Karpas-422 (cell line): ENCODE measurements around the gene CTDNEP1. TPM values are rescaled to one million over a fixed set of nuclear protein-coding genes. Genes with fewer than 3 reads are reported as not detected.
"Not testable (repeated sequence)": the region's sequence is repeated elsewhere in the genome, so short reads cannot be mapped to it uniquely, and the experiment has no call there.

Experiments used
- DNase-seq: peaks from one replicate; pipeline ENCODE4 v3.0.0-alpha.2; 2015
- H2AFZ ChIP-seq: fragments of 200-600 bp; sonication (generic); 2 replicates; pipeline ENCODE4 v1.6.1; 2014; ENCODE audit warnings: antibody characterized with exemption, low read length, mixed read lengths
- H3K27ac ChIP-seq: fragments of 200-600 bp; sonication (generic); 2 replicates; pipeline ENCODE4 v1.5.1; 2014; ENCODE audit warnings: mild to moderate bottlenecking, low read length, moderate library complexity
- H3K27me3 ChIP-seq: fragments of 200-600 bp; sonication (generic); 2 replicates; pipeline ENCODE4 v1.6.1; 2014; ENCODE audit warnings: low read length, mixed read lengths
- H3K36me3 ChIP-seq: fragments of 200-600 bp; sonication (generic); 2 replicates; pipeline ENCODE4 v1.6.1; 2014; ENCODE audit warnings: low read length, mixed read lengths; ENCODE audit not compliant: insufficient read depth
- H3K4me1 ChIP-seq: fragments of 200-600 bp; sonication (generic); 2 replicates; pipeline ENCODE4 v1.6.1; 2014; ENCODE audit warnings: mild to moderate bottlenecking, low read length, mixed read lengths
- H3K4me2 ChIP-seq: fragments of 200-600 bp; sonication (generic); 2 replicates; pipeline ENCODE4 v1.6.1; 2014; ENCODE audit warnings: low read length, low read depth, mild to moderate bottlenecking; ENCODE audit not compliant: poor library complexity, severe bottlenecking
- H3K4me3 ChIP-seq: fragments of 200-600 bp; sonication (generic); 2 replicates; pipeline ENCODE4 v1.5.1; 2014; ENCODE audit warnings: mild to moderate bottlenecking, antibody characterized with exemption, low read length, mixed read lengths
- H3K79me2 ChIP-seq: fragments of 200-600 bp; sonication (generic); 2 replicates; pipeline ENCODE4 v1.6.1; 2014; ENCODE audit warnings: mild to moderate bottlenecking, low read length, mixed read lengths
- H3K9ac ChIP-seq: fragments of 200-600 bp; sonication (generic); 2 replicates; pipeline ENCODE4 v1.6.0; 2014; ENCODE audit warnings: low read length
- H3K9me2 ChIP-seq: fragments of 200-600 bp; sonication (generic), shearing (Covaris generic); replicated peaks from 2 replicates; pipeline ENCODE4 v1.6.0; 2014; ENCODE audit warnings: mild to moderate bottlenecking, low read length, moderate library complexity; ENCODE audit not compliant: insufficient read depth
- H3K9me3 ChIP-seq: fragments of 300-700, 200-600 bp; sonication (generic); 2 replicates; pipeline ENCODE4 v1.6.1; 2014; ENCODE audit warnings: low read length, mixed read lengths
- H4K20me1 ChIP-seq: fragments of 200-600 bp; sonication (generic); 2 replicates; pipeline ENCODE4 v1.6.1; 2014; ENCODE audit warnings: mild to moderate bottlenecking, antibody characterized with exemption, low read length, low read depth; ENCODE audit not compliant: insufficient read depth
- total RNA-seq: library from RNA; depleted of rRNA; stranded (reverse); fragments of >200 nt; shearing (Covaris generic); gene quantifications from 2 replicates; pipeline ENCODE4 v1.2.3, GENCODE V29; 2014; ENCODE audit warnings: low replicate concordance

Gene CTDNEP1
- total RNA-seq, 1 experiment from 2014 or later, result 52.6 TPM

GRCh38 chr17:7246779-7247178, 4.8 kb downstream of the CTDNEP1 start:
- no peak for DNase-seq

GRCh38 chr17:7243838-7244237, 7.7 kb downstream of the CTDNEP1 start:
- not testable (repeated sequence) for H4K20me1 ChIP-seq, DNase-seq, H2AFZ ChIP-seq, H3K4me3 ChIP-seq, H3K27ac ChIP-seq, H3K4me2 ChIP-seq, H3K9ac ChIP-seq, H3K9me3 ChIP-seq, H3K9me2 ChIP-seq, H3K27me3 ChIP-seq
- peaks cover 35% of the 10 kb centered on the region for H3K4me1 ChIP-seq
- H3K36me3 ChIP-seq, result peaks cover 13% of the 10 kb centered on the region; the same call in 1 of the 2 replicates
- peaks cover 46% of the 10 kb centered on the region for H3K79me2 ChIP-seq

More at GRCh38 chr17:7246779-7247178, 4.8 kb downstream of the CTDNEP1 start:
- Histone ChIP-seq H3K9ac (no peak overlapping the region), H3K4me2 (no peak overlapping the region), H3K9me2 (no peaks in the 10 kb centered on the region), H3K9me3 (no peaks in the 10 kb centered on the region), H4K20me1 (peaks cover 17% of the 10 kb centered on the region; the same call in 1 of the 2 replicates), H3K4me3 (no peak overlapping the region), H2AFZ (no peak overlapping the region), H3K27me3 (no peaks in the 10 kb centered on the region), H3K4me1 (peaks cover 30% of the 10 kb centered on the region), H3K36me3 (peaks cover 13% of the 10 kb centered on the region; the same call in 1 of the 2 replicates), H3K27ac (no peak overlapping the region), H3K79me2 (peaks cover 56% of the 10 kb centered on the region)

GRCh38 chr17:7243453-7243729, 8.1 kb downstream of the CTDNEP1 start:
- Histone ChIP-seq H3K4me1 (peaks cover 31% of the 10 kb centered on the region), H3K9ac (peak overlapping the region; percentile 98), H3K9me2 (no peaks in the 10 kb centered on the region), H3K9me3 (no peaks in the 10 kb centered on the region), H2AFZ (no peak overlapping the region), H3K27ac (no peak overlapping the region), H3K79me2 (peaks cover 45% of the 10 kb centered on the region), H3K4me2 (peak overlapping the region; percentile 76), H3K36me3 (peaks cover 13% of the 10 kb centered on the region; the same call in 1 of the 2 replicates), H3K27me3 (no peaks in the 10 kb centered on the region), H4K20me1 (no peaks in the 10 kb centered on the region), H3K4me3 (peak overlapping the region; percentile 97; the same call in 1 of the 2 replicates)
- DNase-seq, result no peak

- Histone ChIP-seq H3K9ac (peak overlapping the region; percentile 98), H3K9me2 (no peaks in the 10 kb centered on the region), H3K4me3 (peak overlapping the region; percentile 97), H4K20me1 (no peaks in the 10 kb centered on the region), H3K79me2 (peaks cover 39% of the 10 kb centered on the region), H3K9me3 (no peaks in the 10 kb centered on the region), H3K4me1 (peaks cover 31% of the 10 kb centered on the region), H2AFZ (peak overlapping the region; percentile 73; the same call in 1 of the 2 replicates), H3K27me3 (no peaks in the 10 kb centered on the region), H3K4me2 (peak overlapping the region; percentile 76), H3K27ac (peak overlapping the region; percentile 76), H3K36me3 (peaks cover 13% of the 10 kb centered on the region; the same call in 1 of the 2 replicates)
- DNase-seq, result peak; percentile 97
Measured at GRCh38 chr17:7242717-7243452, 8.6 kb downstream of the CTDNEP1 start.

GRCh38 chr17:7241783-7242716, 9.5 kb downstream of the CTDNEP1 start, which contains the start of gene GABARAP:
GABARAP (minus strand) TSS chr17:7242449; CDS start chr17:7242330, 119 bp downstream.
- Histone ChIP-seq H3K79me2 (peaks cover 37% of the 10 kb centered on the region), H4K20me1 (peaks cover 5% of the 10 kb centered on the region; the same call in 1 of the 2 replicates), H3K9me2 (no peaks in the 10 kb centered on the region), H3K9me3 (no peaks in the 10 kb centered on the region), H3K27me3 (no peaks in the 10 kb centered on the region), H3K4me3 (peak within 1 kb of the TSS; percentile 97), H2AFZ (peak within 1 kb of the TSS; percentile 73; the same call in 1 of the 2 replicates), H3K27ac (peak within 1 kb of the TSS; percentile 76), H3K4me1 (peaks cover 37% of the 10 kb centered on the region), H3K4me2 (peak within 1 kb of the TSS; percentile 76), H3K9ac (peak within 1 kb of the TSS; percentile 98), H3K36me3 (peaks cover 16% of the 10 kb centered on the region; the same call in 1 of the 2 replicates)
- peak; percentile 97 for DNase-seq

GRCh38 chr17:7241090-7241733, 10.3 kb downstream of the CTDNEP1 start:
- DNase-seq, result no peak
- H3K27ac ChIP-seq, result peak overlapping the region; percentile 76
- H3K36me3 ChIP-seq, result peaks cover 13% of the 10 kb centered on the region; the same call in 1 of the 2 replicates
- H3K9me2 ChIP-seq, result no peaks in the 10 kb centered on the region
- H3K79me2 ChIP-seq, result peaks cover 34% of the 10 kb centered on the region
- H3K9me3 ChIP-seq, result no peaks in the 10 kb centered on the region
- H2AFZ ChIP-seq, result no peak overlapping the region
- peaks cover 12% of the 10 kb centered on the region; the same call in 1 of the 2 replicates for H4K20me1 ChIP-seq
- peak overlapping the region; percentile 98 for H3K9ac ChIP-seq
- peak overlapping the region; percentile 97 for H3K4me3 ChIP-seq
- H3K27me3 ChIP-seq, result no peaks in the 10 kb centered on the region
- H3K4me2 ChIP-seq, result peak overlapping the region; percentile 76
- peaks cover 46% of the 10 kb centered on the region for H3K4me1 ChIP-seq

- Histone ChIP-seq H3K27me3 (no peaks in the 10 kb centered on the region), H3K4me3 (peak overlapping the region; percentile 66), H3K9ac (peak overlapping the region; percentile 67), H3K4me1 (peaks cover 54% of the 10 kb centered on the region), H3K27ac (peak overlapping the region; percentile 65), H4K20me1 (peaks cover 12% of the 10 kb centered on the region; the same call in 1 of the 2 replicates), H3K36me3 (peaks cover 12% of the 10 kb centered on the region; the same call in 1 of the 2 replicates), H3K4me2 (peak overlapping the region; percentile 76), H3K9me2 (no peaks in the 10 kb centered on the region), H3K79me2 (peaks cover 34% of the 10 kb centered on the region), H3K9me3 (no peaks in the 10 kb centered on the region), H2AFZ (no peak overlapping the region)
- DNase-seq, result peak; percentile 67
Measured at GRCh38 chr17:7240375-7240774, 11.2 kb downstream of the CTDNEP1 start.
